GM19193 (cell line): ENCODE data around the gene POLA1.

ENCODE experiments used
- POLR2A ChIP-seq: IDR thresholded peaks from 4 replicates; pipeline ENCODE4 v1.6.1; 2011; ENCODE audit not compliant: insufficient read depth, insufficient read length; ENCODE audit errors: extremely low read depth

The POLA1 gene

GRCh38 chrX:24934279-24934678 lies 240.6 kb downstream of the POLA1 start:
- no peak for TF ChIP-seq POLR2A

DNA sequence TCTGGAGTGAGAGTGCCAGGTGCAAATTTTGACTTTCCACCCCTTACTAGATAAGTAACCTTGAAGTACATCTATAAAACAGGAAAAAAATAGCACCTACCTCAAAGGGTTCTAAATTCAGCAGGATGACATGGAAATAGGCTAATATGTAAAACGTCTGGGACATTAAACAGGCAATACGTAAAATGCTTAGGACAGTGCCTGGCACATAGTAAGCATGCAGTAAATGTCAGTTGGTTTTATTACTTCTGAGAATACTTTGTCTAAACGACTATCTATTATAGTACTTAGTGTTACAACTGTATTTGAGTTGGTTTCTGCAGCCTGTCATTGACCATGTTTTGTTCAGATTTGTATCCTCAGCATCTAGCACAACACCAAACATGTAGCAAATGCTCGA lies 251.3 kb downstream of the POLA1 start:
- TF ChIP-seq POLR2A, result no peak

- no peak for TF ChIP-seq POLR2A
Measured at GRCh38 chrX:24946369-24946768, 252.7 kb downstream of the POLA1 start.

DNA sequence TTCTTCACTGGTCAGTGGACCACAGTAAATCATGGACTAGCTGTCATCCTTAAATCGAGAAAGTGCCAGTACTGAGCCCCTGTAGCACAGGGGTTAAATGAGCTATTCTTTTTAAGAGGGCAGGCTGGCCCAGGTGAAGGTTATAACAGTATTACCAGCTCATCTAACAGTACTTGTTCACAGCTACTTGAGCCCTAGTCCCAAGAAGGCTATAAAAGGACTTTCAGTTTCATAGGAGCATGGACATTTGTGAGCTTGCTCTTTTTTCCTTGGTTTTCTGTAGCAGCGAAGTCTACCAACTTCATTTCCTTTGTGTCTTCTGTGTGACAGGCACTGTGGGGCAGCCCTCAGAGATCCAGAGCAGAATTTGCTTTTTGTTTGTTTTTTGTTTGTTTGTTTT lies 261.0 kb downstream of the POLA1 start:
- no peak for TF ChIP-seq POLR2A

GRCh38 chrX:24955372-24955930 lies 261.7 kb downstream of the POLA1 start:
- no peak for TF ChIP-seq POLR2A

- no peak for TF ChIP-seq POLR2A
Measured at GRCh38 chrX:24956828-24957227, 263.1 kb downstream of the POLA1 start.

GRCh38 chrX:24961809-24962208 lies 268.1 kb downstream of the POLA1 start:
- no peak for TF ChIP-seq POLR2A

- no peak for TF ChIP-seq POLR2A
Measured at GRCh38 chrX:24963823-24964222, 270.1 kb downstream of the POLA1 start.

DNA sequence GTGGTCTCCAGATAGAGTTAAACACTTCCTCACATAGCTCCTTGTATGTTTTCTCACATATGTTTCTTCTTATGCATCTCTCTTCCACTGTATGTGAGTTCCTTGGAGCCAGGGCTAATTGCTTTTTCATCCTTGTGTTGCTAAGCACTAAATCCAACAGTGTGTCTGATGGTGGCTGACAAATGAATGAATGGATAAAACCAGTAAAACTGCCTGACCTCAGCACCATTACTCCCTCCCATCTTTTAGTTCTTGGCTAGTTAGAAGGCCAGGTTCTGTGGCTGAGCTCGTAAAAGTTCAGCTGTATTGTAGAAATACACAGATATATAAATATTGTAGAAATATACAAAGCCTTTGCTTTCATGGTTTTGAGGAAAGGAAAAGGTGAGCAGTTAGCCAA lies 271.7 kb downstream of the POLA1 start:
- no peak for TF ChIP-seq POLR2A

DNA sequence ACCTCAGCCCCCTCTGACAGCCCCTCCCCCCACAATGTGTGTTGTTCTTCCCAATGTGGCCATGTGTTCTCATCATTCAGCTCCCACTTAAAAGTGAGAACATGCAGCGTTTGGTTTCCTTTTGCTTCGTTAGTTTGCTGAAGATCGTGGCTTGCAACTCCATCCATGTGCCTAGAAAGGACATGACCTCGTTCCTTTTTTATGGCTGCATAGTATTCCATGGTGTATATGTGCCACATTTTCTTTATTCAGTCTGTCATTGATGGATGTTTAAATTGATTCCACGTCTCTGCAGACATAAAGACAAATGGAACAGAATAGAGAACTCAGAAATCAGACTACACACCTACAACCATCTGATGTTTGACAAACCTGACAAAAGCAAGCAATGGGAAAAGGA lies 276.1 kb downstream of the POLA1 start:
- no peak for TF ChIP-seq POLR2A

- TF ChIP-seq POLR2A, result no peak
Measured at GRCh38 chrX:24979081-24979480, 285.4 kb downstream of the POLA1 start.

DNA sequence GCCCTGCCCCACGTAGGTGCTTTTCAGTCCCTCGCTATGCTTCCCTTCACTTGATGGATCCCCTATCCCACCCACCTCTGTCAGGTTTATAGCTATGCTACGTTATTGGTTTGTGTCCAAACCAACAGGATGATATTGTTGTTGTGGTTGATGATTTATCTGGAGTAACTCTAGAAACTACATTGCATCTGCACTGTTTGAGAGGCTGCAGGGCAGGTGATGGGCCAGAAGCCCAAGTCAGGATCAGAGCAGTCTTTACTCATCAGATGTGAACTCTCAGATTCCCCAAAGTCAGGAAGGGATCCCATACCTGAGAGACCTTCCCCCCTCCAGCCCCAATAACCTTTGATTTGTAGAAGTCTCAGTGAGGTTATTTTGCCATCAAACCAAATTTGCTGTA lies 287.3 kb downstream of the POLA1 start:
- TF ChIP-seq POLR2A, result no peak

GRCh38 chrX:24982306-24982965 lies 288.7 kb downstream of the POLA1 start:
- TF ChIP-seq POLR2A, result no peak

- TF ChIP-seq POLR2A, result no peak
Measured at GRCh38 chrX:24983931-24984330, 290.2 kb downstream of the POLA1 start.

GRCh38 chrX:24985120-24985519 lies 291.4 kb downstream of the POLA1 start:
- no peak for TF ChIP-seq POLR2A

DNA sequence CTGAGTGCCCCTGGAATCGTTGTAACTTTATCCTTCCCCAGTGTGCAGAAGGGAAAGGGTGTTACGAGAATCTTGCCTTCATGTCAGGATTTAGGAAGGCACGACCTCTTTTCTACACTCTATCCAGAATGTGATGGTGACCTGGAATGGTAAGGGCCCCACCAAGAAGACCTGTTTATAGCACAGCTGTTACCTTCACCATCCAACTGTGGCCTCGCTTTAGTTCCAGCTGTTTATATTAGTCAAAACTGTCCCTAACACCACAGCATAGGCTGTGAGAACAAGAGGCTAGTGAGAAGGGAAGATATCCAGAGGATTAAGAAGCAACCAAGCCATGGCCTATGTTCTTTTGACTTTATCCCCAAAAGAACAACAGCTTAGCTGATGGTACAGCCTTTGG lies 294.0 kb downstream of the POLA1 start:
- no peak for TF ChIP-seq POLR2A

- no peak for TF ChIP-seq POLR2A
Measured at GRCh38 chrX:24988314-24988713, 294.6 kb downstream of the POLA1 start.
